ENCODE data around the gene LAMC2. TPM values are rescaled to one million over a fixed set of nuclear protein-coding genes. Genes with fewer than 3 reads are reported as not detected.

LAMC2 gene
- total and polyA plus RNA-seq, 9 of the 15 experiments (the other 6 are each of a cell fraction or from before 2014, with no cell fraction given): 0.02 to 0.03 TPM; not detected in 7

DNA sequence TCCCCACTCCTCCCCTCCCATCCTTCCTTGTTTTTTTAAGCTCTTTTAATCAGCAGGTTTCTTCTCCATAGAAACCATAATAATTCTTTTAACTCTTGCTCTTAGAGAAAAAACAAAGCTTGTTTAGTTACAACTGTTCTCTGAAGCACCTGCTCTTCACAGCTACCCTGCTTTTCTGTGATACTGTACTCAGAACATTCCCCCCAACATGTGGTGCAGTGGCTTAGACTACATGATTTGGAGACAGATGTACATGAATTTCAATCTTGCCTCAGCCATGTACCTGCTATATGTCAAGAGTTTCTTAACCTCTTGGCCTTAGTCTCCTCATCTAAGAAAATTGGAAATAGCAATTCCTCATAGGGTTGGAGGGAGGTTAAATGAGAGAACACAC is 33.5 kb downstream of the LAMC2 start:
- TF ChIP-seq, protein P1, sequence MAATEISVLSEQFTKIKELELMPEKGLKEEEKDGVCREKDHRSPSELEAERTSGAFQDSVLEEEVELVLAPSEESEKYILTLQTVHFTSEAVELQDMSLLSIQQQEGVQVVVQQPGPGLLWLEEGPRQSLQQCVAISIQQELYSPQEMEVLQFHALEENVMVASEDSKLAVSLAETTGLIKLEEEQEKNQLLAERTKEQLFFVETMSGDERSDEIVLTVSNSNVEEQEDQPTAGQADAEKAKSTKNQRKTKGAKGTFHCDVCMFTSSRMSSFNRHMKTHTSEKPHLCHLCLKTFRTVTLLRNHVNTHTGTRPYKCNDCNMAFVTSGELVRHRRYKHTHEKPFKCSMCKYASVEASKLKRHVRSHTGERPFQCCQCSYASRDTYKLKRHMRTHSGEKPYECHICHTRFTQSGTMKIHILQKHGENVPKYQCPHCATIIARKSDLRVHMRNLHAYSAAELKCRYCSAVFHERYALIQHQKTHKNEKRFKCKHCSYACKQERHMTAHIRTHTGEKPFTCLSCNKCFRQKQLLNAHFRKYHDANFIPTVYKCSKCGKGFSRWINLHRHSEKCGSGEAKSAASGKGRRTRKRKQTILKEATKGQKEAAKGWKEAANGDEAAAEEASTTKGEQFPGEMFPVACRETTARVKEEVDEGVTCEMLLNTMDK (IDR thresholded peaks at IDR 0.05; ENCODE audit: borderline replicate concordance, insufficient read depth, low read depth, low read length, poor library complexity, severe bottlenecking): no peak
- no peak for TF ChIP-seq MECOM (CRISPR knock-in tag; IDR thresholded peaks at IDR 0.05)
- no peak for TF ChIP-seq NR1H2 (CRISPR knock-in tag; IDR thresholded peaks at IDR 0.05)
- TF ChIP-seq JUND (IDR thresholded peaks at IDR 0.05; ENCODE audit: borderline replicate concordance, low read depth, low read length): no peak
- TF ChIP-seq JUND (tag; IDR thresholded peaks at IDR 0.05; ENCODE audit: borderline replicate concordance, low read depth, low read length): no peak
- TF ChIP-seq HDAC1 (IDR thresholded peaks at IDR 0.05): no peak
- no peak for TF ChIP-seq OTX1 (CRISPR knock-in tag; IDR thresholded peaks at IDR 0.05)
- TF ChIP-seq HSF4 (CRISPR knock-in tag; IDR thresholded peaks at IDR 0.05; ENCODE audit: borderline replicate concordance): no peak
- TF ChIP-seq TAF7 (tag; IDR thresholded peaks at IDR 0.05): no peak
- TF ChIP-seq MAZ (CRISPR knock-in tag; conservative IDR thresholded peaks at IDR 0.05 in 1 of 2, IDR thresholded peaks at IDR 0.05 in 1 of 2): no peak
- TF ChIP-seq ZNF165 (CRISPR knock-in tag; IDR thresholded peaks at IDR 0.05; ENCODE audit: borderline replicate concordance): no peak
- TF ChIP-seq, protein P2, sequence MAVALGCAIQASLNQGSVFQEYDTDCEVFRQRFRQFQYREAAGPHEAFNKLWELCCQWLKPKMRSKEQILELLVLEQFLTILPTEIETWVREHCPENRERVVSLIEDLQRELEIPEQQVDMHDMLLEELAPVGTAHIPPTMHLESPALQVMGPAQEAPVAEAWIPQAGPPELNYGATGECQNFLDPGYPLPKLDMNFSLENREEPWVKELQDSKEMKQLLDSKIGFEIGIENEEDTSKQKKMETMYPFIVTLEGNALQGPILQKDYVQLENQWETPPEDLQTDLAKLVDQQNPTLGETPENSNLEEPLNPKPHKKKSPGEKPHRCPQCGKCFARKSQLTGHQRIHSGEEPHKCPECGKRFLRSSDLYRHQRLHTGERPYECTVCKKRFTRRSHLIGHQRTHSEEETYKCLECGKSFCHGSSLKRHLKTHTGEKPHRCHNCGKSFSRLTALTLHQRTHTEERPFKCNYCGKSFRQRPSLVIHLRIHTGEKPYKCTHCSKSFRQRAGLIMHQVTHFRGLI (CRISPR knock-in tag; IDR thresholded peaks at IDR 0.05): no peak
- no peak for TF ChIP-seq ZNF217 (CRISPR knock-in tag; IDR thresholded peaks at IDR 0.05)
- Histone ChIP-seq H3K9me1 (ENCODE audit: control insufficient read depth, insufficient read depth, low read length) (no peaks in the 10 kb centered on the region), H3K9ac (ENCODE audit: insufficient read depth in 1 of 2, low read depth in 2 of 2, low read length in 2 of 2) (no peak overlapping the region), H3K4me1 (replicated peaks in 1 of 2; ENCODE audit: control insufficient read depth in 2 of 2, insufficient read depth in 2 of 2, low read length in 2 of 2) (peaks cover 0 to 8% of the 10 kb centered on the region in 2 experiments; a peak in 2 of 5 replicates), H3K27ac (ENCODE audit: extremely low read depth, low read depth, low read length) (no peak overlapping the region), H3K9me3 (replicated peaks; ENCODE audit: control insufficient read depth, insufficient read depth, low read depth, low read length) (no peaks in the 10 kb centered on the region), H3K36me3 (ENCODE audit: control insufficient read depth, insufficient read depth, low read length) (no peaks in the 10 kb centered on the region), H3K4me3 (no peak overlapping the region), H3K27me3 (ENCODE audit: control insufficient read depth in 2 of 2, insufficient read depth in 2 of 2, low read length in 2 of 2) (peaks cover 2 to 40% of the 10 kb centered on the region in 2 experiments; a peak in 4 of 5 replicates), H3K4me2 (ENCODE audit: insufficient read depth, low read length) (no peak overlapping the region), H3K79me2 (ENCODE audit: control insufficient read depth, insufficient read depth, low read length) (no peaks in the 10 kb centered on the region), H2AFZ (ENCODE audit: low read depth, low read length) (no peak overlapping the region), H4K20me1 (replicated peaks; ENCODE audit: control insufficient read depth, insufficient read depth, low read length) (no peaks in the 10 kb centered on the region)
- in situ Hi-C loops (cut with MboI): no loop called here
- ChIA-PET POLR2A (interaction anchor here (0.9 to 1.3 kb wide), 3 partner anchors 8 to 36 kb away, joined by 3 to 4 read pairs (median 4); no protein-coding TSS in a partner anchor), CTCF (ENCODE audit: low intra/inter-chr PET ratio) (no interaction called here)
- BruUV-seq (replicated peaks): no TSS peak
- intact Hi-C loops (cut with micrococcal nuclease): no loop called here
- DNase-seq (ENCODE audit: extremely low read depth in 1 of 4, low spot score in 3 of 4): no peak
- no peak for FAIRE-seq
- ATAC-seq: no peak
